ENCODE results near the gene HIGD1C.
"Not testable (repeated sequence)": the region's sequence is repeated elsewhere in the genome, so short reads cannot be mapped to it uniquely, and the experiment has no call there.

HIGD1C gene

DNA sequence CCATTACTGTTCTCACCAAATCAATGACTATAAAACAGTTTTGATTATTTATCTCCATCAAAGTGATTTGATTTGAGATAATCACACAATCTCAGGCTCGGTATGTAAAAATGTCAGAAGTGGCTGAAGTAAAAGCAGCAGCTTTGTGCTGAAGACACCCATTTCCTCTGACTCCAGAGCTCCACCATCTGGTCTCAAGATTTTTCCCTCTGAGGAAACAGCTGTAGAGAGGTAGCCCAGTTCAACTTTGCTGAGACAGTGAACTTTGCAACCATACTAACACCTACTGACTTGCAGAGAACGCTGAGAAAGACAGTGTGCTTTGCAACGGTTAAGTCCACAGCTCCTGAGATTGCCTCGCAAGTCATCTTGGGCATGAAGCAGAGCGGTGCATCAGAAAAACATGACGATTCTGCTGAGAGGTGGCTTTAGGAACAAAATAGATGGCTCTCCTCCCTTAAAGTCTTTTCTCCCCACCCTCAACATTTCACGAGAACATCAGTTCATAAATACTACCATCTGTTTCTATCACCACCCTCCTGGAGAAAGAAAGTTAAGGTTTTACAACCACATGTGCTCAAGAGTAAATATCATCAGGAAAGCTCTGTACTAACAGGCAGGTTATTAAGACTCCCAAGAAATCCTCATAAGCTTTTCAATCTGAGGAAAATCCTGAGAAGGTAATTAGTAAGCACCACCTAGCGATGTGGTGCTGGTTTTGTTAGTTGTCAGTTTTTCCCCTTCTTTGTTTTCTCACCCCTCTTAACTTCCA is 34.8 kb downstream of the HIGD1C start:
- DNase-seq: peak; percentile 78

DNA sequence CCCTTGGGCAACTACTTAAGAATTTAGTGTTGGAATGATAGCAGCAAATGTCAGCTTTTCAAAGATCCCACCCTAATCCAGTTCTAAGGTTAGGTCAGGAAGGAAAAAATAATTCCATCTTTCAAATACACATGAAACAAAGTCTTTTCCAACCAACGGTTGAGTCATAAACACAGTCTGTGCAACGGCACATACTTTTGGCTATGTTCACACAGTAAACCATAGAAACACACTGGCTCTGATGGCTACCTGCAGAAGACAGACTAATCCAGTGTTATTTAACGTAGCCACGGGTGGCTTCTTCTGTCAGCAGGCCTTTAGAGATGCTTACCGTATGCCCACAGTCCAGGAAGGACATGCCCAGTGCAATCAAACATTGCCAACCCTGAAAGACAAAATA is 35.7 kb downstream of the HIGD1C start:
- DNase-seq: no peak

DNA sequence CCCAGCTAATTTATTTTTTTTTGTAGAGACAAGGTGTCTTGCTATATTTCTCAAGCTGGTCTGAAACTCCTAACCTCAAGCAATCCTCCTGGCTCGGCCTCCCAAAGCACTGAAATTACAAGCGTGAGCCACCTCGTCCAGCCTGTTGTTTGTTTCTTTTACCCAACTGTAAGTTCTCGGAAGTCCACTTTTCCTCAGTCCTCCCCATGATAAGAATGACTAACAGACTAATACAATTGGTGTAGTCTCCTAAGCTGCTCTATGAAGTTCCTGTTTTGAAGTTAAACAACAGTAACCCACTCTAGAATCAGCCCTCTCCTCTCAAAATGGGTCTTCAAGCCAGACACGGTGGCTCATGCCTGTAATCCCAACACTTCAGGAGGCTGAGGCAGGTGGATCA is 36.5 kb downstream of the HIGD1C start:
- no peak for DNase-seq

GRCh38 chr12:50990147-50990727 is 37.9 kb downstream of the HIGD1C start:
- no peak for DNase-seq

DNA sequence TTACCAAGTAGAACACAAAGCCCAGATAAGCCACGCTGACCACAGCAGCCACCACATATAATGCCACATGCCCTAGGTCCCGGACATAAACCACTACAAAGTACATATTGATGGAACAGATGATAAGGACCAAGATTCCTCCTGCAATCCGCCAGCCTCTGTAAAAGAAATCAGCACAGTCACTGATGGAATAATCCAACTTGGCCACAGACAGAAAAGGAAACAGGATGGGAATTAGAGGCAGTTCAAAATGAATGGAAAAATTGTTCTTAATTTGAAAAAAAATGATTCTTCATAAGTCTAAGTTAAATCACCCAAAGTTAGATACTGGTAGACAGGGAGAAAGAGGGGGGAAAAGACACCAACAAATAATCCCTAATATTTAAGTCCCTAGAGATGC is 38.4 kb downstream of the HIGD1C start:
- no peak for DNase-seq

GRCh38 chr12:50991291-50991690 is 38.9 kb downstream of the HIGD1C start:
- no peak for DNase-seq

DNA sequence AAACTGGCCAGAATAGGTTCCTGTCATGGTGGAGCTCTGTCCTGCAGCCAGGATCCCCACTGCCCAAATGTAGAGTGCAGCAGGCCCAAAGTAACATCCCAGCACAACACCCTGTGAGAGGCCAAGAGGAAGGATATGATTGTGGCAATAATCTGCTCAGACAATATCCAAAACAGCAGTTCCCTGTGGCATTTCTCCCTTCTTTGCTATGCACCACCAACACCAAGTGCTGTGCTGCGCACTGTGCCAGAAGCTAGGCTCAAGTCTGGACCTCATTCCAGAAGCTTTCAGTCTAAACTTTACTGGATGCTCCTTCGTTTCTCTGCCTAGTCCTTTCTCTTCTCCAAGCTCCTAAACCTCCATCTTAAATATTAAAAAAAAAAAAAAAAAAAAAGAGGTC is 40.5 kb downstream of the HIGD1C start:
- DNase-seq: no peak

DNA sequence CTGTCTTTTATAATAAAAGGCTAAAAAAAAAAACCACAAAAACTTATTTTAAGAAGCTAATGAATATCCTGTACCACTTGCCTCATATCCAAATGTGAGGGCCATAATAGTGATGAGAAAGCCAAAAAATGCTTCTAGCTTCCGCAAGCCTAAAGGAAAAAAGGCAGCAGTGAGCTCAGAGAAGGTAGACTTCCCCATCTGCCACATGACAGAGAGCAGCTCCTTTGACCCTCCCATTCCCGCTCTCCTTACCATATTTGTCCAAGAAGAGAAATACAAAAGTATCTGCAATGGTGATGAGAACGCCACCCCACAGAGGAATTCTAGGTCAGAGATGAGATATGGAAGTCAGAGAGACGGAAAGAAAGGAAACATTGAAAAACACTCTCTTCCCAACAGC is 46.7 kb downstream of the HIGD1C start:
- no peak for DNase-seq

GRCh38 chr12:51000245-51000644 is 47.9 kb downstream of the HIGD1C start:
- DNase-seq: no peak

GRCh38 chr12:51001799-51002198 is 49.5 kb downstream of the HIGD1C start:
- DNase-seq: no peak

- no peak for DNase-seq
These were observed 52.2 kb downstream of the HIGD1C start for GRCh38 chr12:51004504-51004903.

DNA sequence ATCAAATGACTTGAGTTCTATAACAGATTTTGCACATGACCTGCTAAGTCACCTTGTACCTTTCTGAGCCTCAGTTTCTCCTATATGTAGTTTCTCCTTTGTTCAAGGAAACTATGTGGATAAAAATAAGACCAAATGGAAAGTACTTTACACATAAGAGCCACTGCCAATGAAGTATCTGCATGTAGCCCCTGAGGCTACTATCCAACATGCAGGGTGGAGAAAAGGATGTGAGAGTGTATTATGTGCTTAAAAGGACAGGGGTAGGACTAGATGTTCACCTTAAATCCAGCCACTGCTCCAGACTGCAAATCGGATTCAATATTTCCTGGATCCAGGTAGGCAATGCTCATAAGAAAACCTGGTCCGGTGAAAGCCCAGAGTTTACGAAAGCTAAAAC is 52.7 kb downstream of the HIGD1C start:
- no peak for DNase-seq

DNA sequence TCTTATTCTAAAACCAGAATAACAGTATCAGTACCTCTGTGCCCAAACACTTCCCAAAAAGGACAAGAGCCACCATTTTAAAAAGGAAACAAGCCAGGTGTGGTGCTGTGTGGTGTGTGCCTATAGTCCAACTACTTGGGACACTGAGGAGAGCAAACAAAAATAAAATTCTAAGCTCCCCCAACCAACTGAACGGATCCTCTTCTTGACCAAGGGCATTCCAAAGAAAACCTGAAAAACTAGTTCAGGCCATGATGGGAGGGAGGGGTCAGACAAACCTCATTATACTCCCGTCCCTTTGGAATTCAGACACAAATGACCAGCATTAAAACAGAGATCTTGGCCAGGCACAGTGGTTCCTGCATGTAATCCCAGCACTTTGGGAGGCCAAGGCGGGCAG is 53.3 kb downstream of the HIGD1C start:
- DNase-seq: no peak

DNA sequence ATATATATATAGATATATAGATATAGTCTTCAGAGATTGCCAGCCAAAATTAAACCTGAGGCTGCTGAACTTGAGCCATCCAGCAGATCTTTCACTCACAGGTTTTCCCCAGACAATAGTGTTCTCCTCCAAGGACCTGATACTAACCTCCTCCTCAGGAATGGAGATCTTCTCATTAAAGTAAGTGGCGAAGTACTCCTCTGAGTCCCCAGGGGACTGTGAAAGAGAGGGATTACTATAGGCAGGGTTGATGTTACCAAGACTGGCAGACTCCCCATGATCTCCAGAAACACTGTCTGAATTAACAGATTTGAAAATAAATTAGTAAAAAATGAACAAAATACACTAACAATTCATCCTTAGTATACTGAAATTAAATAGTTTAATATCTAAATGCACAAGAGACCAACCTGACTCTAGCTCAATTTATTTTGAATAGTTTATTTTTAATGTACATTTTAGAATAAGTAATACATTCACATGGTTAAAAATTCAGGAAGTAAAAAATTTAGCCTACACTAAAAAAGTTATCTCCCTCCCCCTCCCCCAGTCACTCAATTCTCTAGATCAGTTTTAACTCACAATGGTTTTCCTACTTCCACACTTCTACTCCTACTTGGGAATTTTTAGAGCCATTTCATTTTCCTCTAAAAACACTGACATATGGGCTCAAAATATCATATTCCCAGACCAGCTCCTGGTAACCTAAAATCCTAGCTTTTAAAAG is 56.1 kb downstream of the HIGD1C start:
- DNase-seq: peak; percentile 36

GRCh38 chr12:51009056-51009440 is 56.7 kb downstream of the HIGD1C start:
- peak; percentile 64 for DNase-seq

DNA sequence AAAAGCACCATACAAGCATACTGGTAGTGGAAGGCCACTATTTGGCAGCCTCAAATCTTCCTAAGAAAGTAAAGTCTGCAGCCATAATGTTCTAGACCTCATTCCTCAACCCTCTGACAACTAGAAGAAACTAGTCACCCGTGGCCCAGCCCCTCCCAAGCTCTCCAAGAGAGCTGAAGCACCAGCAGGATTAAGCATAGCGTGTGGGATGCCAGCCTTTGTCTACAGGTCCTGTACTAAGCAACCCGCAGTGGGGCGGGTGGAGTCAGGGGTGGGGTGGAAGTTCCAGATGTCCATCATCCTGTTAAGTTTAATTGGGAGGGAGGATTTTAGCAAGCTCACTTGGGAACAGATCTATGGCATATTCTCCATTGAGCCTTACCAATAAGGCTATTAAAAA is 59.6 kb downstream of the HIGD1C start:
- no peak for DNase-seq

DNA sequence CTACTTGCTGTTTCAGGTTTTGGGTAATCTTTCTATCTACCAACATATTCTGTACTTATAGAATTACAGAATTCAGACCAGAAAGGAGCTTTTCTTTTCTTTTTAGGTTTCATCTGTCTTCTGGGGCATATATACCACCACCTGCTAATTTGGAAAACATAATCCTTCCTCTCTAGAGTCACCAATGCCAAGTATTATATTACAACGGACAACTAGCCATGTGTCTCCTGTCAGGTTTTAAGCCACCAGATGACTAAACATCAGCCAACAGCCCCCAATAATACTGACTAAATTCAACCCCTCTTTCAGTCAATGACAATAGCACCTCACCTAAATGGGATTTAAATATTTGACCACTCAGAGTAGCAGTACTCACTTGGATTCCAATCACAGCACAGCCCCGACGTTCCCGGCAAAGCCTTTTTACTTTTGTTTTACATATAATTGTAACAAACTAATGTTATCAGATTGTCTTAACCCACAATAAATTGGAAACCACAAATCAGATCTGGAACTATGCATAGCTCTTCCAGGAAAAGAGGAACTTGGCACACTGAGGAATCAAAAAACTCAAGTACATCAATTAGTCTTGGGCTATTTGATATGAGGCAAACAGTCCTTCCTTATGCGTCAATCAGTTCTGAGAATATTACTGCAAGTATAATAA is 60.4 kb downstream of the HIGD1C start:
- peak; percentile 82 for DNase-seq

GRCh38 chr12:51013441-51013840 is 61.1 kb downstream of the HIGD1C start:
- DNase-seq: no peak

DNA sequence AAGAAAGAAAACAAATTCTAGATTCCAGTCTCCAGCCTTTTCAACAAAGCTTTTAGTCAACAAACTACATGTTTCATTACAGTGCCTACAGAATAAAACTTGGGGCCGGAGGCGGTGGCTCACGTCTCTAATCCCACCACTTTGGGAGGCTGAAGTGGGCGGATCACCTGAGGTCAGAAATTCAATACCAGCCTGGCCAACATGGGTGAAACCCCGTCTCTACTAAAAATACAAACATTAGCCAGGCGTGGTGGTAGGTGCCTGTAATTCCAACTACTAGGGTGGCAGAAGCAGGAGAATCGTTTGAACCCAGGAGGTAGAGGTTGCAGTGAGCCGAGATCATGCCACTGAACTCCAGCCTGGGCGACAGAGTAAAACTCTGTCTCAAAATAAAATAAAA is 62.1 kb downstream of the HIGD1C start:
- DNase-seq: not testable (repeated sequence)

DNA sequence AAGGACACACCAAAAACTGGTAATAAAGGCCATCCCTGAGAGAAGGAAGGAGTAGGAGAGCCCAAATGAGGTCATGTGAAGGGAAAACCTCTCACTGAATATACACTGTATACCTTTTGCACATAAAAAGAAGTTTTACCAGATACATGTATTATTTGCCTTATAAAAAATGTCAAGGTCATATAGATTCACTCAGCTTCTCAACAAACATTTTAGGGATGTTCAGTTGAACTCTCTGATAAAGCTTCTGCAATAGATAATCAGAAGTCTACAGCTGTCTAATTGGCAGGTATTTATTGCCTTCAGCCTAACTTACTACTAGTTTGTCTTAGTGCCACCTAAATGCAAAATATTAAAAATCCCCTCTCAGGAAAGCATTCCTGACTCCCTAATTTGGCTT is 65.1 kb downstream of the HIGD1C start:
- no peak for DNase-seq

DNA sequence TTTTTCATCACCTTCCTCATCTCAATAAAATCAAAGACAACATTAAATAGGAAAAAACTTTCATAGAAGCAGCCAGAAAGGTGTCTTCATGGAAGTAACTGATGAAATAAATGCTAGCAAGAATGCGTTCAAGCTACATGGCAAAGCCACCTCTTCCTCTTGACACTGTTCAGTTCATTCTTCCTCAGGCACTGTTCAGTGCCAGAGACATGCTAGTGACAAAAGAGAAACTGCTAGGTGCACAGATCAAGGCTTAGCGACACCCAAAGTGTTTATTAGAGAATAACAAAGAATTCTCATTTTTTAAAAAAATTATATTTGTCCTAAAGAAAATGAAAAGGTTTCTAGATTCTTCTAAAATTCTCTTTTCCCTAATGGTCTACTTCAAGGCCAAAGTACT is 66.6 kb downstream of the HIGD1C start:
- no peak for DNase-seq

DNA sequence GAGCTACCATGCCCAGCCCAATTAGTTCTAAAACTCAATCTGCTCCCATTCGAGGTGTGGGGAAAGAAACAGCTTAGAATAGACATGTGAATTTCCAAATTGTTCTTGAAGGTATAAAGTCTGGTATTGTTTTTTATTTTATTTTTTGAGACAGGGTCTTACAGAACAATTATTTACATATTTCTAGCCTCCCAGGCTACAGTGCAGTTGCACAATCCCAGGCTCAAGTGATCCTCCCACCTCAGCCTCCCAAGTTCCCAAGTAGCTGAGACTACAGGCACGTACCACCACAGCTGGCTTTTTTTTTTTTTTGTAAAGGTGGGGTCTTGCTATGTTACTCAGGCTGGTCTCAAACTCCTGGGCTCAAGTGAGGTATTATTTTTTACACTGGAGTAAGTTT is 67.6 kb downstream of the HIGD1C start:
- DNase-seq: no peak
